B cell (primary cell): ENCODE data around the gene ZNF814. TPM values are rescaled to one million over a fixed set of nuclear protein-coding genes. Genes with fewer than 3 reads are reported as not detected.

Experiments
- ATAC-seq: fragments of 200-7000 bp; cut with Tn5 transposase; one replicate; pipeline ENCODE4 v1.10.0; 2021; ENCODE audit warnings: low read depth, mild to moderate bottlenecking, moderate number of reproducible peaks, moderate library complexity
- CTCF ChIA-PET: fragments of 350-600 bp; sonication (Branson Sonifier 250); formaldehyde crosslinking; loops from one replicate; lab custom pipeline; 2021; ENCODE audit warnings: antibody characterized with exemption, inconsistent platforms; lab: Charles Lee
- POLR2A ChIA-PET: fragments of 350-600 bp; sonication (Branson Sonifier 250); formaldehyde crosslinking; loops from one replicate; lab custom pipeline; 2021; ENCODE audit warnings: antibody characterized with exemption; lab: Charles Lee
- DNase-seq: peaks from one replicate; pipeline ENCODE4 v3.0.0; 2013
- H2AFZ ChIP-seq: 2 replicates; pipeline ENCODE4 v1.6.1; 2012; ENCODE audit warnings: mild to moderate bottlenecking, low read depth, low read length; ENCODE audit not compliant: insufficient read depth, poor library complexity, severe bottlenecking
- H3K27ac ChIP-seq, 2 donors: 1 replicate in 1 of 2; 2 replicates in 1 of 2; pipeline ENCODE4 v1.5.1; 2012 to 2013; ENCODE audit warnings: low read length in 2 of 2, mild to moderate bottlenecking in 2 of 2, moderate library complexity in 1 of 2
- H3K27me3 ChIP-seq, 4 experiments: fragments of 200-600 bp in 1 of 4; sonication (generic) in 1 of 4; replicated peaks in 1 of 4; 1 replicate in 2 of 4; 2 replicates in 2 of 4; pipeline versions ENCODE4 v1.6.1 to v1.7.0; 2013 to 2016; ENCODE audit warnings: low read length in 3 of 4, mild to moderate bottlenecking in 2 of 4, mixed read lengths in 1 of 4, moderate library complexity in 1 of 4; ENCODE audit not compliant: insufficient read depth in 4 of 4, control insufficient read depth in 3 of 4; ENCODE audit errors: control extremely low read depth in 1 of 4
- H3K36me3 ChIP-seq, 2 experiments: replicated peaks in 1 of 2; 1 replicate in 1 of 2; 2 replicates in 1 of 2; pipeline versions ENCODE4 v1.6.1 to v1.7.1; 2013; ENCODE audit warnings: low read length in 1 of 2; ENCODE audit not compliant: insufficient read depth in 2 of 2, control insufficient read depth in 1 of 2; ENCODE audit errors: control extremely low read depth in 1 of 2, extremely low read depth in 1 of 2
- H3K4me1 ChIP-seq, 2 donors: fragments of 200-600 bp in 1 of 2; sonication (generic) in 1 of 2; 1 replicate in 1 of 2; 2 replicates in 1 of 2; pipeline versions ENCODE4 v1.5.1 to v1.6.1; 2013 to 2017; ENCODE audit warnings: low read length in 2 of 2; ENCODE audit not compliant: control insufficient read depth in 2 of 2, insufficient read depth in 2 of 2
- H3K4me2 ChIP-seq: replicated peaks from 2 replicates; pipeline ENCODE3; 2012; ENCODE audit warnings: mild to moderate bottlenecking, low read depth, low read length; ENCODE audit not compliant: poor library complexity, severe bottlenecking
- H3K4me3 ChIP-seq, 5 experiments: fragments of 200-600 bp in 1 of 5; sonication (generic) in 1 of 5; 1 replicate in 3 of 5; 2 replicates in 2 of 5; pipeline versions ENCODE4 v1.5.1 to v1.7.0; 2011 to 2016; ENCODE audit warnings: low read length in 4 of 5, mild to moderate bottlenecking in 4 of 5, low read depth in 2 of 5, control low read depth in 1 of 5, moderate library complexity in 1 of 5; ENCODE audit not compliant: insufficient read depth in 1 of 5; ENCODE audit errors: control extremely low read depth in 1 of 5, extremely low read depth in 1 of 5
- H3K79me2 ChIP-seq: fragments of 200-600 bp; sonication (generic); one replicate; pipeline ENCODE4 v1.6.0; 2016; ENCODE audit warnings: low read length; ENCODE audit not compliant: control insufficient read depth, insufficient read depth
- H3K9ac ChIP-seq: fragments of 200-600 bp; sonication (generic); 2 replicates; pipeline ENCODE4 v1.6.1; 2017; ENCODE audit warnings: mild to moderate bottlenecking, low read length, moderate library complexity
- H3K9me3 ChIP-seq, 3 donors: one replicate each; pipeline versions ENCODE4 v1.6.1 to v1.7.1; 2013; ENCODE audit warnings: low read length in 2 of 3; ENCODE audit not compliant: control insufficient read depth in 2 of 3, insufficient read depth in 1 of 3; ENCODE audit errors: control extremely low read depth in 1 of 3
- H4K20me1 ChIP-seq: 2 replicates; pipeline ENCODE4 v1.6.0; 2012; ENCODE audit warnings: mild to moderate bottlenecking, low read length; ENCODE audit not compliant: insufficient read depth, control insufficient read depth, poor library complexity, severe bottlenecking
- H3K27ac Mint-ChIP-seq: one replicate; pipeline ENCODE4 v1.8.0; 2021; ENCODE audit warnings: mixed read lengths
- H3K27me3 Mint-ChIP-seq: one replicate; pipeline ENCODE4 v1.8.0; 2021; ENCODE audit warnings: mixed read lengths
- H3K4me1 Mint-ChIP-seq: one replicate; pipeline ENCODE4 v1.8.0; 2021; ENCODE audit warnings: mixed read lengths
- H3K4me3 Mint-ChIP-seq: one replicate; pipeline ENCODE4 v1.8.0; 2021; ENCODE audit warnings: mixed read lengths
- H3K9me3 Mint-ChIP-seq: one replicate; pipeline ENCODE4 v1.8.0; 2022; ENCODE audit warnings: mixed read lengths; ENCODE audit not compliant: insufficient read depth
- EZH2 ChIP-seq: IDR thresholded peaks from 2 replicates; pipeline ENCODE4 v1.6.1; 2012; ENCODE audit warnings: borderline replicate concordance, low read depth, mild to moderate bottlenecking, moderate library complexity, low read length; ENCODE audit not compliant: insufficient read depth, poor library complexity, severe bottlenecking
- WGBS: methylation state at CpG from one replicate; pipeline ENCODE4 v1.1.5; 2013; ENCODE audit warnings: missing lambda C conversion rate; ENCODE audit not compliant: insufficient coverage; 5-methylcytosine and 5-hydroxymethylcytosine counted together
- intact Hi-C: fragments of 100-400 bp; cut with micrococcal nuclease; formaldehyde crosslinking; loops from one replicate; pipeline ENCODE4 v1.10.0; 2022
- polyA plus RNA-seq: library from polyadenylated mRNA; depleted of rRNA; stranded (reverse); fragments of >200 nt; gene quantifications from 2 replicates; pipeline ENCODE4 v1.2.3, GENCODE V29; 2012
- total RNA-seq, 2 donors: library from RNA; stranded (reverse); fragments of 120-200 nt in 1 of 2; gene quantifications; 1 replicate in 1 of 2; 2 replicates in 1 of 2; pipeline versions ENCODE4 v1.2.3 to v1.2.4, GENCODE V29; 2013 to 2022
- TF ChIP-seq, protein P1 (sequence below): fragments of 200-600 bp; IDR thresholded peaks from one replicate; pipeline ENCODE4 v1.8.0; 2022; ENCODE audit warnings: antibody characterized with exemption, mild to moderate bottlenecking

The ZNF814 gene
- total and polyA plus RNA-seq, 2 donors (not counting 1 experiment from before 2014, with no cell fraction given): 28.9 to 83.9 TPM

- Histone ChIP-seq H3K27me3 (no peaks in the 10 kb centered on the region), H2AFZ (peak within 1 kb of the TSS; percentile 99), H3K4me3 (peak within 1 kb of the TSS; percentile 27 to 83 (median 77)), H3K79me2 (peaks cover 47% of the 10 kb centered on the region), H3K9me3 (peaks cover 0 to 70% (median 4%) of the 10 kb centered on the region in 3 donors), H3K36me3 (peaks cover 1 to 7% of the 10 kb centered on the region in 2 experiments), H3K27ac (peak within 1 kb of the TSS; percentile 74 to 87), H3K4me2 (peak within 1 kb of the TSS; percentile 95), H3K4me1 (peaks cover 8 to 14% of the 10 kb centered on the region in 2 donors), H4K20me1 (no peaks in the 10 kb centered on the region), H3K9ac (peak within 1 kb of the TSS; percentile 92)
- Mint-ChIP-seq H3K4me3 (peak within 1 kb of the TSS; percentile 94), H3K9me3 (peaks cover 14% of the 10 kb centered on the region), H3K27ac (peak within 1 kb of the TSS; percentile 92), H3K4me1 (peaks cover 17% of the 10 kb centered on the region), H3K27me3 (no peaks in the 10 kb centered on the region)
- ChIA-PET POLR2A (interaction anchor here (0.8 to 1.6 kb wide), 2 partner anchors 10 to 485 kb away, joined by 3 to 4 read pairs; no protein-coding TSS in a partner anchor), CTCF (interaction anchor here (1.2 kb wide), 1 partner anchor 18 kb away, joined by 4 read pairs; the partner anchor contains the start of gene ZNF417)
- intact Hi-C loops: loop anchor here (1.0 kb wide), 3 partner anchors 12 to 46 kb away; partner anchors contain the start of genes ZNF256, ZNF417 and ZNF814
- DNase-seq (peak; percentile 81), ATAC-seq (peak; percentile 99)
- WGBS: 10% methylated on average over 51 of the region's 54 CpGs
- no peak for TF ChIP-seq EZH2
- TF ChIP-seq, protein P1, sequence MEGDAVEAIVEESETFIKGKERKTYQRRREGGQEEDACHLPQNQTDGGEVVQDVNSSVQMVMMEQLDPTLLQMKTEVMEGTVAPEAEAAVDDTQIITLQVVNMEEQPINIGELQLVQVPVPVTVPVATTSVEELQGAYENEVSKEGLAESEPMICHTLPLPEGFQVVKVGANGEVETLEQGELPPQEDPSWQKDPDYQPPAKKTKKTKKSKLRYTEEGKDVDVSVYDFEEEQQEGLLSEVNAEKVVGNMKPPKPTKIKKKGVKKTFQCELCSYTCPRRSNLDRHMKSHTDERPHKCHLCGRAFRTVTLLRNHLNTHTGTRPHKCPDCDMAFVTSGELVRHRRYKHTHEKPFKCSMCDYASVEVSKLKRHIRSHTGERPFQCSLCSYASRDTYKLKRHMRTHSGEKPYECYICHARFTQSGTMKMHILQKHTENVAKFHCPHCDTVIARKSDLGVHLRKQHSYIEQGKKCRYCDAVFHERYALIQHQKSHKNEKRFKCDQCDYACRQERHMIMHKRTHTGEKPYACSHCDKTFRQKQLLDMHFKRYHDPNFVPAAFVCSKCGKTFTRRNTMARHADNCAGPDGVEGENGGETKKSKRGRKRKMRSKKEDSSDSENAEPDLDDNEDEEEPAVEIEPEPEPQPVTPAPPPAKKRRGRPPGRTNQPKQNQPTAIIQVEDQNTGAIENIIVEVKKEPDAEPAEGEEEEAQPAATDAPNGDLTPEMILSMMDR: no peak
These were observed 46.2 kb upstream of the ZNF814 start, which contains the start of gene ZNF418 for GRCh38 chr19:57934820-57935665. TSS of gene ZNF418 (minus strand) at chr19:57935402. CDS start at chr19:57933822, 1,580 bp downstream.

DNA sequence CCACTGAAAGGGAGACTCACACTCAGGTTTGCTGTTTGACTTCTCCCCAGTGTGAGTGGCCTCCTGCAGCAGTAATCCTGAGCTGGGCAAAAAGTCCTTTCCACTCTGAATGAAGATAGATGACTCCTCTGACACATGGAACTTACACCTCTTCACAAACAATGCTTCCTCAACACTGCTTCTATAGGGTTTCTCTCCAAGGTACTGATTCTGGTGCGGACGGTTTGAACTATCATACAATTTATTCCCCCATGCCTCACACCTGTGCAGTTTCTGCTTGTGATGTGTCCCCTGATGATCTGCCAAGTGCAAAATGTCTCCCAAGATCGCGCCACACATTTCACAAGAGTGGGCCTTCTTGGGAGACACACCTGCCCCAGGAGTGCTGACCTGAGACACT is 38.8 kb upstream of the ZNF814 start:
- H3K79me2 ChIP-seq: peaks cover 31% of the 10 kb centered on the region
- peaks cover 10 to 39% of the 10 kb centered on the region in 2 experiments for H3K36me3 ChIP-seq
- H3K9me3 ChIP-seq: peaks cover 13 to 51% (median 34%) of the 10 kb centered on the region in 3 donors
- ChIA-PET POLR2A (no interaction called here), CTCF (no interaction called here)
- H3K27ac ChIP-seq: no peak overlapping the region
- no peak overlapping the region for H3K9ac ChIP-seq
- Mint-ChIP-seq H3K4me1 (no peaks in the 10 kb centered on the region), H3K4me3 (no peak overlapping the region), H3K27ac (no peak overlapping the region), H3K27me3 (no peaks in the 10 kb centered on the region), H3K9me3 (peaks cover 13% of the 10 kb centered on the region)
- H4K20me1 ChIP-seq: no peaks in the 10 kb centered on the region
- ATAC-seq: no peak
- TF ChIP-seq, protein P1: no peak
- no peak for TF ChIP-seq EZH2
- H3K4me3 ChIP-seq: no peak overlapping the region
- no peaks in the 10 kb centered on the region for H3K27me3 ChIP-seq
- intact Hi-C loops: no loop called here
- no peak overlapping the region for H3K4me2 ChIP-seq
- DNase-seq: no peak
- no peaks in the 10 kb centered on the region for H3K4me1 ChIP-seq
- no peak overlapping the region for H2AFZ ChIP-seq
- 90% methylated on average over 4 of the region's 4 CpGs for WGBS
